KMS-11 (cell line): Measurements from ENCODE around the gene ADAP1.

Experiments used
- H2AFZ ChIP-seq: fragments of 200-600 bp; sonication (generic); 2 replicates; pipeline ENCODE4 v1.6.1; 2016; ENCODE audit warnings: antibody characterized with exemption, mixed run types, low read depth
- H3K27ac ChIP-seq: fragments of 200-600 bp; sonication (generic); 2 replicates; pipeline ENCODE4 v1.6.1; 2016; ENCODE audit warnings: mild to moderate bottlenecking, mixed run types
- H3K27me3 ChIP-seq: fragments of 200-600 bp; sonication (generic); 2 replicates; pipeline ENCODE4 v1.6.1; 2017; ENCODE audit warnings: mild to moderate bottlenecking, low read depth, mixed run types, moderate library complexity; ENCODE audit not compliant: insufficient read depth
- H3K36me3 ChIP-seq: fragments of 200-600 bp; sonication (generic); 2 replicates; pipeline ENCODE4 v1.6.1; 2017; ENCODE audit warnings: mild to moderate bottlenecking, mixed run types; ENCODE audit not compliant: insufficient read depth
- H3K4me1 ChIP-seq: fragments of 200-600 bp; sonication (generic); 2 replicates; pipeline ENCODE4 v1.6.1; 2016; ENCODE audit warnings: mild to moderate bottlenecking, low read depth, mixed run types; ENCODE audit not compliant: poor library complexity, severe bottlenecking
- H3K4me2 ChIP-seq: fragments of 200-600 bp; sonication (generic); 2 replicates; pipeline ENCODE4 v1.7.0; 2016; ENCODE audit warnings: mild to moderate bottlenecking, mixed run types
- H3K4me3 ChIP-seq: fragments of 200-600 bp; sonication (generic); IDR thresholded peaks from 2 replicates; pipeline ENCODE4 v1.6.1; 2017; ENCODE audit warnings: low read depth, low read length, mixed read lengths; ENCODE audit not compliant: insufficient read depth
- H3K79me2 ChIP-seq: fragments of 200-600 bp; sonication (generic); 2 replicates; pipeline ENCODE4 v1.6.1; 2016; ENCODE audit warnings: low read depth, mixed run types; ENCODE audit not compliant: insufficient read depth
- H3K9ac ChIP-seq: fragments of 200-600 bp; sonication (generic); 2 replicates; pipeline ENCODE4 v1.6.1; 2016; ENCODE audit warnings: mild to moderate bottlenecking, mixed run types
- H4K20me1 ChIP-seq: fragments of 200-600 bp; sonication (generic); 2 replicates; pipeline ENCODE4 v1.6.1; 2016; ENCODE audit warnings: mild to moderate bottlenecking, mixed run types; ENCODE audit not compliant: insufficient read depth
- TF ChIP-seq, protein P1 (sequence below): fragments of 200-600 bp; sonication (generic); conservative IDR thresholded peaks from 2 replicates; pipeline ENCODE4 v1.6.1; 2017; ENCODE audit warnings: low read depth, mild to moderate bottlenecking, antibody characterized with exemption, low read length, moderate library complexity, mixed read lengths

Gene ADAP1

DNA sequence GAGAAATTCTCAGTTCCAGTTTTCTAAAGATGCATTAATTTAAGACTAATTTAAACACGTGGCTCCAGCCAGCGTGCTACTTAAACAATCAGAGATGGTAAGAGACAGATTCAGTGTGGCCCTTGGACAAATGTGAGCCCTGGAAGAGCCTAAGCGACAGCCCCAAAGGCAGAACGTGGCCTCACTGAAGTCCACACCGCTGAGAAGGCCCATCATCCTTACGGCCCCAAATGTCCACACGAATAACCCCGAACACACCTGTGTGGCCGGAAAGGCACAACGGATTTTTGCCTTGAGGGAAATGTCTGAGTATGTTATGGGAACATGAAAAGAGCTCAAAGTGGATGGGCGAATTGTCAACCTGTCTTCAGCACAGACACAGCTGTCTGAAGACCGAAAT is 17.6 kb upstream of the ADAP1 start:
- Histone ChIP-seq H3K4me3 (no peak overlapping the region), H2AFZ (no peak overlapping the region), H3K4me1 (peaks cover 38% of the 10 kb centered on the region), H4K20me1 (0 out of 2 replicates have a peak, but pooled peaks cover 7% of the 10 kb centered on the region), H3K36me3 (peaks cover 6% of the 10 kb centered on the region; the same call in 1 of the 2 replicates), H3K27me3 (no peaks in the 10 kb centered on the region), H3K9ac (no peak overlapping the region), H3K79me2 (peaks cover 52% of the 10 kb centered on the region), H3K4me2 (peak overlapping the region; percentile 63), H3K27ac (peak overlapping the region; percentile 18; the same call in 1 of the 2 replicates)
- TF ChIP-seq, protein P1, sequence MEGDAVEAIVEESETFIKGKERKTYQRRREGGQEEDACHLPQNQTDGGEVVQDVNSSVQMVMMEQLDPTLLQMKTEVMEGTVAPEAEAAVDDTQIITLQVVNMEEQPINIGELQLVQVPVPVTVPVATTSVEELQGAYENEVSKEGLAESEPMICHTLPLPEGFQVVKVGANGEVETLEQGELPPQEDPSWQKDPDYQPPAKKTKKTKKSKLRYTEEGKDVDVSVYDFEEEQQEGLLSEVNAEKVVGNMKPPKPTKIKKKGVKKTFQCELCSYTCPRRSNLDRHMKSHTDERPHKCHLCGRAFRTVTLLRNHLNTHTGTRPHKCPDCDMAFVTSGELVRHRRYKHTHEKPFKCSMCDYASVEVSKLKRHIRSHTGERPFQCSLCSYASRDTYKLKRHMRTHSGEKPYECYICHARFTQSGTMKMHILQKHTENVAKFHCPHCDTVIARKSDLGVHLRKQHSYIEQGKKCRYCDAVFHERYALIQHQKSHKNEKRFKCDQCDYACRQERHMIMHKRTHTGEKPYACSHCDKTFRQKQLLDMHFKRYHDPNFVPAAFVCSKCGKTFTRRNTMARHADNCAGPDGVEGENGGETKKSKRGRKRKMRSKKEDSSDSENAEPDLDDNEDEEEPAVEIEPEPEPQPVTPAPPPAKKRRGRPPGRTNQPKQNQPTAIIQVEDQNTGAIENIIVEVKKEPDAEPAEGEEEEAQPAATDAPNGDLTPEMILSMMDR, result no peak

DNA sequence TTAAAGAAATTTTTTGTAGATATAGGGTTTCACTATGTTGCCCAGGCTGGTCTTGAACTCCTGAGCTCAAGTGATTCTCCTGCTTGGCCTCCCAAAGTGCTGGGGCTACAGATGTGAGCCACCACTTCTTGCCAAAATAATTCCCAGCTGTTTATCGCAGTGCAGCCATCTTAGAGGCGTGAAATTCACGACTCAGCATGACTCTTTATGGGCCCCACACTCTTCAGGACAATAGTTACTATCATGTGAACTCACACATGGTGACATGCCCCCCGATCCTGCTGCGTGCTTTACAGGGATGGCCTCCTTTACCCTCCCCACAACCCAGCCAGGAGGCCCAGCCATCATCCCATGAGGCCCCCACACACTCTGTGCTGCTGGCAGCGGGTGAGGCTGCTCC is 16.3 kb upstream of the ADAP1 start:
- TF ChIP-seq, protein P1, result no peak
- Histone ChIP-seq H2AFZ (no peak overlapping the region), H3K9ac (no peak overlapping the region), H3K27me3 (no peaks in the 10 kb centered on the region), H3K4me1 (peaks cover 40% of the 10 kb centered on the region), H3K4me2 (no peak overlapping the region), H3K79me2 (peaks cover 52% of the 10 kb centered on the region), H3K27ac (no peak overlapping the region), H4K20me1 (0 out of 2 replicates have a peak, but pooled peaks cover 7% of the 10 kb centered on the region), H3K36me3 (peaks cover 6% of the 10 kb centered on the region; the same call in 1 of the 2 replicates), H3K4me3 (no peak overlapping the region)

DNA sequence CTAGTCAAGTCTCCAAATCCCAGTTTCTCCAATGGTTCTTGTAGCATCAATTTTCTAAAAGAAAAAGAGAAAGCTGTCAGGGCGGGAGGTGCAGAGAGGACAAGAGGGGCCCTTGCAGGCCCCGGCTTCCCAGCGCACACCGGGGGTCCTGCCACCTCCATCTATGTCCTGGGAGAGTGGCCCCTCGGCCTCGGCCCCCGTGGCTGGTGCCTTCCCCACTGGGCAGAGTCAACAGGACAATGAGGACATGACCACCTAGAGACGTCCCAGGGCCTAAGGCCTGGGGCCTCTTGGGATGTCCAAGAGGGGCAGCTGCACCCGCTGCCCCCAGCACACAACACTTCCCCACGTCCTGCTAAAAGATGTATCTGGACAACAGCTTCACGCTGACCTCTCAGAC is 14.9 kb upstream of the ADAP1 start:
- peaks cover 6% of the 10 kb centered on the region; the same call in 1 of the 2 replicates for H3K36me3 ChIP-seq
- no peak overlapping the region for H3K4me2 ChIP-seq
- peaks cover 38% of the 10 kb centered on the region for H3K4me1 ChIP-seq
- H4K20me1 ChIP-seq, result 0 out of 2 replicates have a peak, but pooled peaks cover 7% of the 10 kb centered on the region
- H3K4me3 ChIP-seq, result no peak overlapping the region
- H3K79me2 ChIP-seq, result peaks cover 43% of the 10 kb centered on the region
- H2AFZ ChIP-seq, result no peak overlapping the region
- H3K9ac ChIP-seq, result no peak overlapping the region
- TF ChIP-seq, protein P1, result no peak
- no peak overlapping the region for H3K27ac ChIP-seq
- H3K27me3 ChIP-seq, result no peaks in the 10 kb centered on the region

DNA sequence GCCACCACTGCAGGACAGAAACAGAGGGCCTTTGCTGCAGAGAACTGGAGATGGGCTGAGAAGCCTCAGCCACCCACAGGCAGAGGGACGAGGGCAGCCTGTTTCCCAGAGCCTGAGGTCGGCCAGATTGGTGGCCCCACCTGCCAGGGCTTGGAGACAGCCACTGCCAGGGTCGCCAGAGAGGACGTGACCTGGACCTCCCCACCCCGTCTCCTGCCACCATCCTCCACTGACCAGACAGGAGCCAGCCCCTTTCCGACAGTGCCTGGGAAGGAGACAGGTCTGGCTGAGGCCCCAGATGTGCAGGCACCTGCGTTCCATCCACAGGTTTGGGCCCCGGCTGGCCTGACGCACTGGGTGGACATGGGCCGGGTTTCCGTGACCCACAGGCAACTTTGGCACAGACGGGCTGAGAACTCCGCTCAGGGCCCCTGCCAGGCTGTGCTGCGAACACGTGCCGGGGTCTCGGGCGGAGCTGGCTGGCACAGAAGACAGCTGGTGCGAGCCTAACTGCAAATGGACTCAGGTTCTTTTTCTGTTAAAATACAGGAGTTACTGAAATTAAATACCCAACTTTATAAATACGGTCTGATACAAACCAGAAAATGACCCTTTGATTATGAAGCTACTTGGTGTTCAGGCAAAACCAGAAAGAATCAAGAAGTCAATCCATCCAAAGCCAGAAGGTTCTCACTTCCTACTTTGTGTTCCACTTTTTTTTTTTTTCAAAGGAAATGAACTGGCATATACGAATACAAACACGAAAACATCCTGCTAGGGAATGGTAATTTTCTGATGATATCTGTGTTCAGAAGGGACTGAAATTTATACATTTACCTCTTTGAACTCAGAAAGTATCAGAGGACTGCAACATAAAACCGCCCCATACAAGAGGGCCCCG is 14.0 kb upstream of the ADAP1 start:
- 0 out of 2 replicates have a peak, but pooled peaks cover 5% of the 10 kb centered on the region for H4K20me1 ChIP-seq
- TF ChIP-seq, protein P1, result no peak
- H3K9ac ChIP-seq, result no peak overlapping the region
- H3K4me3 ChIP-seq, result no peak overlapping the region
- peaks cover 6% of the 10 kb centered on the region; the same call in 1 of the 2 replicates for H3K36me3 ChIP-seq
- H3K27me3 ChIP-seq, result no peaks in the 10 kb centered on the region
- no peak overlapping the region for H2AFZ ChIP-seq
- peaks cover 31% of the 10 kb centered on the region for H3K4me1 ChIP-seq
- no peak overlapping the region for H3K27ac ChIP-seq
- H3K4me2 ChIP-seq, result no peak overlapping the region
- peaks cover 33% of the 10 kb centered on the region for H3K79me2 ChIP-seq
